Measurements from ENCODE around the gene JOSD1.

DNA sequence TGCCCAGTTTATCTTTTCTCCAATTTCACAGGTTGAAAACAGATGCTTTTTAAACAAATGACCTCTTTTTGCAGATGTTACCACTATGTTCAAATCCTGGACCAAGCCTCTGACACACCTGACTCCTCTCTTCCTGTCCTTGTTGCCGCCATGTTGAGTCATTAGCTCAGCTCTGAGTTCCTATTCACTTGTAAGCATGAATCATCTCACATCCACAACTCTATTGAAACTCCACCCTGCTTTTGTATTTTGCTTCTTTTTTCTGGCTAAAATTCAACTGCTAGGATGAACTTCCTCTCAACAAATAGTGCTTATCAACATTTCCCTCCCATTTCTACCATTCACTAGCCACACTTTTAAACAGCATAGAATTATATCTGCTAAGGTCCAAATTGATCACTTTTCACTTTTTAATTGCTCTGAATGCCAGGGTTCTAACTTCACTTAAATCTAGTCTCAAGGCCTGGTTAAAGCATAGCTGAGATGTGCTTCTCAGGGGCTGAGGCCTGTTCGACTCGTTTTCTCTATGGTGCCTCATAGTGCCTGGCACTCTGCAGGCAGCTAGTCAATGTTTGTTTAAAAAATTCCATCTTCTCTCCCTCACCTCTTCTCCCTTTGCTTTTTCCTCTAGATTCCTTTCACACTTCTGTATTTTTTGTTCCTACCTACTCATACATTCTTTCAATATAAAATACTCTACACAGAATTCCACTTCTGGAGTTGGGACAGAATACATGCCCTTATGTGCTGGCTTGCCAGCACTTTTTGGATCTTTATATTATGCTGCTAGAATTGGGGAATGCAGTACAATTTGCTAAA is 3.9 kb downstream of the JOSD1 start:
- TF ChIP-seq, protein P1, sequence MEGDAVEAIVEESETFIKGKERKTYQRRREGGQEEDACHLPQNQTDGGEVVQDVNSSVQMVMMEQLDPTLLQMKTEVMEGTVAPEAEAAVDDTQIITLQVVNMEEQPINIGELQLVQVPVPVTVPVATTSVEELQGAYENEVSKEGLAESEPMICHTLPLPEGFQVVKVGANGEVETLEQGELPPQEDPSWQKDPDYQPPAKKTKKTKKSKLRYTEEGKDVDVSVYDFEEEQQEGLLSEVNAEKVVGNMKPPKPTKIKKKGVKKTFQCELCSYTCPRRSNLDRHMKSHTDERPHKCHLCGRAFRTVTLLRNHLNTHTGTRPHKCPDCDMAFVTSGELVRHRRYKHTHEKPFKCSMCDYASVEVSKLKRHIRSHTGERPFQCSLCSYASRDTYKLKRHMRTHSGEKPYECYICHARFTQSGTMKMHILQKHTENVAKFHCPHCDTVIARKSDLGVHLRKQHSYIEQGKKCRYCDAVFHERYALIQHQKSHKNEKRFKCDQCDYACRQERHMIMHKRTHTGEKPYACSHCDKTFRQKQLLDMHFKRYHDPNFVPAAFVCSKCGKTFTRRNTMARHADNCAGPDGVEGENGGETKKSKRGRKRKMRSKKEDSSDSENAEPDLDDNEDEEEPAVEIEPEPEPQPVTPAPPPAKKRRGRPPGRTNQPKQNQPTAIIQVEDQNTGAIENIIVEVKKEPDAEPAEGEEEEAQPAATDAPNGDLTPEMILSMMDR (IDR thresholded peaks at IDR 0.05 in 2 of 3, conservative IDR thresholded peaks at IDR 0.05 in 1 of 3; ENCODE audit: control insufficient read depth in 2 of 3, extremely low read depth in 1 of 3, insufficient read depth in 1 of 3, low read depth in 3 of 3, low read length in 3 of 3), result no peak
- TF ChIP-seq, protein P2, sequence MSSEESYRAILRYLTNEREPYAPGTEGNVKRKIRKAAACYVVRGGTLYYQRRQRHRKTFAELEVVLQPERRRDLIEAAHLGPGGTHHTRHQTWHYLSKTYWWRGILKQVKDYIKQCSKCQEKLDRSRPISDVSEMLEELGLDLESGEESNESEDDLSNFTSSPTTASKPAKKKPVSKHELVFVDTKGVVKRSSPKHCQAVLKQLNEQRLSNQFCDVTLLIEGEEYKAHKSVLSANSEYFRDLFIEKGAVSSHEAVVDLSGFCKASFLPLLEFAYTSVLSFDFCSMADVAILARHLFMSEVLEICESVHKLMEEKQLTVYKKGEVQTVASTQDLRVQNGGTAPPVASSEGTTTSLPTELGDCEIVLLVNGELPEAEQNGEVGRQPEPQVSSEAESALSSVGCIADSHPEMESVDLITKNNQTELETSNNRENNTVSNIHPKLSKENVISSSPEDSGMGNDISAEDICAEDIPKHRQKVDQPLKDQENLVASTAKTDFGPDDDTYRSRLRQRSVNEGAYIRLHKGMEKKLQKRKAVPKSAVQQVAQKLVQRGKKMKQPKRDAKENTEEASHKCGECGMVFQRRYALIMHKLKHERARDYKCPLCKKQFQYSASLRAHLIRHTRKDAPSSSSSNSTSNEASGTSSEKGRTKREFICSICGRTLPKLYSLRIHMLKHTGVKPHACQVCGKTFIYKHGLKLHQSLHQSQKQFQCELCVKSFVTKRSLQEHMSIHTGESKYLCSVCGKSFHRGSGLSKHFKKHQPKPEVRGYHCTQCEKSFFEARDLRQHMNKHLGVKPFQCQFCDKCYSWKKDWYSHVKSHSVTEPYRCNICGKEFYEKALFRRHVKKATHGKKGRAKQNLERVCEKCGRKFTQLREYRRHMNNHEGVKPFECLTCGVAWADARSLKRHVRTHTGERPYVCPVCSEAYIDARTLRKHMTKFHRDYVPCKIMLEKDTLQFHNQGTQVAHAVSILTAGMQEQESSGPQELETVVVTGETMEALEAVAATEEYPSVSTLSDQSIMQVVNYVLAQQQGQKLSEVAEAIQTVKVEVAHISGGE (CRISPR knock-in tag; IDR thresholded peaks at IDR 0.05), result no peak
- TF ChIP-seq EZH2 (IDR thresholded peaks at IDR 0.05; ENCODE audit: borderline replicate concordance, control insufficient read depth, low read depth, low read length), result no peak
- TF ChIP-seq, protein P3, sequence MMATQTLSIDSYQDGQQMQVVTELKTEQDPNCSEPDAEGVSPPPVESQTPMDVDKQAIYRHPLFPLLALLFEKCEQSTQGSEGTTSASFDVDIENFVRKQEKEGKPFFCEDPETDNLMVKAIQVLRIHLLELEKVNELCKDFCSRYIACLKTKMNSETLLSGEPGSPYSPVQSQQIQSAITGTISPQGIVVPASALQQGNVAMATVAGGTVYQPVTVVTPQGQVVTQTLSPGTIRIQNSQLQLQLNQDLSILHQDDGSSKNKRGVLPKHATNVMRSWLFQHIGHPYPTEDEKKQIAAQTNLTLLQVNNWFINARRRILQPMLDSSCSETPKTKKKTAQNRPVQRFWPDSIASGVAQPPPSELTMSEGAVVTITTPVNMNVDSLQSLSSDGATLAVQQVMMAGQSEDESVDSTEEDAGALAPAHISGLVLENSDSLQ (IDR thresholded peaks at IDR 0.05), result no peak
